SK-N-SH treated with all-trans-retinoic acid at 6 μM for 48 hours (cell line): ENCODE data around the gene BPIFB3.

ENCODE experiments used
- CSDC2 ChIP-seq: fragments of 250-450 bp; sonication (Bioruptor Pico); IDR thresholded peaks from 2 replicates; pipeline ENCODE4 v1.5.0; 2020; ENCODE audit warnings: mild to moderate bottlenecking, moderate library complexity
- GLIS3 ChIP-seq: fragments of 250-450 bp; sonication (Bioruptor Pico); IDR thresholded peaks from 2 replicates; pipeline ENCODE4 v1.5.0; 2020; ENCODE audit warnings: mild to moderate bottlenecking, moderate library complexity
- ISL1 ChIP-seq: fragments of 250-450 bp; sonication (Bioruptor Pico); IDR thresholded peaks from 2 replicates; pipeline ENCODE4 v2.1.2; 2022; ENCODE audit warnings: mild to moderate bottlenecking, moderate library complexity
- ZC3H10 ChIP-seq: fragments of 250-450 bp; sonication (Bioruptor Pico); IDR thresholded peaks from 2 replicates; pipeline ENCODE4 v1.5.1; 2021; ENCODE audit warnings: mild to moderate bottlenecking, moderate library complexity
- ZFP30 ChIP-seq: fragments of 450-650 bp; formaldehyde crosslinking; IDR thresholded peaks from 2 replicates; pipeline ENCODE4 v1.5.0; 2022; ENCODE audit warnings: mild to moderate bottlenecking, moderate library complexity
- TF ChIP-seq, protein P1 (sequence below): fragments of 250-450 bp; sonication (Bioruptor Pico); IDR thresholded peaks from 2 replicates; pipeline ENCODE4 v1.5.1; 2021; ENCODE audit warnings: mild to moderate bottlenecking, moderate library complexity
- TF ChIP-seq, protein P2 (sequence below): fragments of 250-450 bp; sonication (Bioruptor Pico); IDR thresholded peaks from 2 replicates; pipeline ENCODE4 v1.8.0; 2021; ENCODE audit warnings: low read depth, mild to moderate bottlenecking, moderate library complexity, borderline replicate concordance
- TF ChIP-seq, protein P3 (sequence below): fragments of 250-450 bp; sonication (Bioruptor Pico); IDR thresholded peaks from 2 replicates; pipeline ENCODE4 v1.5.1; 2020; ENCODE audit warnings: low read depth, mild to moderate bottlenecking, moderate library complexity
- TF ChIP-seq, protein P4 (sequence below): fragments of 250-450 bp; sonication (Bioruptor Pico); IDR thresholded peaks from 2 replicates; pipeline ENCODE4 v1.5.0; 2020; ENCODE audit warnings: mild to moderate bottlenecking, moderate library complexity

DNA sequence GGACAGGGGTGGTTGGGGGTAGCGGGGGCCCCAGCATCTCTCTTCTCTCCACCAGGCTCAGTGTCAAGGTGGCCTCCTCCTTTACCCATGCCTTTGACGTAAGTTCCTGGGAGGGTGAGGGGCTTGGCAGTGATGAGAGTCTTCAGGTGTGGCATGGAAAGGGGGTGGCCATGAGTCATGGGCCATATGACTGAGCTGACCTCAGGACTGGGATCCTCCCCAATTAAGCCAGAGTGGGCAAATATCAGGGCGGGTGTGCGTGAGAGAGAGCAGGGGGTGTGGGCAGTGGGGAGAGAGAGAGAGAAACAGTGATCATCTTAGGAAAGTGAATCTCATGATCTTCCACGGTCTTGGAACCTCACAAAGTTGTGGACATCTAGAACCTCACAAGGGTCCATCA, 17.5 kb downstream of the BPIFB3 start:
- TF ChIP-seq, protein P1, sequence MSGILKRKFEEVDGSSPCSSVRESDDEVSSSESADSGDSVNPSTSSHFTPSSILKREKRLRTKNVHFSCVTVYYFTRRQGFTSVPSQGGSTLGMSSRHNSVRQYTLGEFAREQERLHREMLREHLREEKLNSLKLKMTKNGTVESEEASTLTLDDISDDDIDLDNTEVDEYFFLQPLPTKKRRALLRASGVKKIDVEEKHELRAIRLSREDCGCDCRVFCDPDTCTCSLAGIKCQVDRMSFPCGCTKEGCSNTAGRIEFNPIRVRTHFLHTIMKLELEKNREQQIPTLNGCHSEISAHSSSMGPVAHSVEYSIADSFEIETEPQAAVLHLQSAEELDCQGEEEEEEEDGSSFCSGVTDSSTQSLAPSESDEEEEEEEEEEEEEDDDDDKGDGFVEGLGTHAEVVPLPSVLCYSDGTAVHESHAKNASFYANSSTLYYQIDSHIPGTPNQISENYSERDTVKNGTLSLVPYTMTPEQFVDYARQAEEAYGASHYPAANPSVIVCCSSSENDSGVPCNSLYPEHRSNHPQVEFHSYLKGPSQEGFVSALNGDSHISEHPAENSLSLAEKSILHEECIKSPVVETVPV (CRISPR knock-in tag): no peak
- TF ChIP-seq, protein P2, sequence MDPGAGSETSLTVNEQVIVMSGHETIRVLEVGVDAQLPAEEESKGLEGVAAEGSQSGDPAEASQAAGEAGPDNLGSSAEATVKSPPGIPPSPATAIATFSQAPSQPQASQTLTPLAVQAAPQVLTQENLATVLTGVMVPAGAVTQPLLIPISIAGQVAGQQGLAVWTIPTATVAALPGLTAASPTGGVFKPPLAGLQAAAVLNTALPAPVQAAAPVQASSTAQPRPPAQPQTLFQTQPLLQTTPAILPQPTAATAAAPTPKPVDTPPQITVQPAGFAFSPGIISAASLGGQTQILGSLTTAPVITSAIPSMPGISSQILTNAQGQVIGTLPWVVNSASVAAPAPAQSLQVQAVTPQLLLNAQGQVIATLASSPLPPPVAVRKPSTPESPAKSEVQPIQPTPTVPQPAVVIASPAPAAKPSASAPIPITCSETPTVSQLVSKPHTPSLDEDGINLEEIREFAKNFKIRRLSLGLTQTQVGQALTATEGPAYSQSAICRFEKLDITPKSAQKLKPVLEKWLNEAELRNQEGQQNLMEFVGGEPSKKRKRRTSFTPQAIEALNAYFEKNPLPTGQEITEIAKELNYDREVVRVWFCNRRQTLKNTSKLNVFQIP: no peak
- TF ChIP-seq ZFP30 (CRISPR knock-in tag) (no peak), CSDC2 (CRISPR knock-in tag) (no peak), GLIS3 (CRISPR knock-in tag) (no peak), ISL1 (CRISPR knock-in tag) (no peak), ZC3H10 (CRISPR knock-in tag) (no peak)
- TF ChIP-seq, protein P3, sequence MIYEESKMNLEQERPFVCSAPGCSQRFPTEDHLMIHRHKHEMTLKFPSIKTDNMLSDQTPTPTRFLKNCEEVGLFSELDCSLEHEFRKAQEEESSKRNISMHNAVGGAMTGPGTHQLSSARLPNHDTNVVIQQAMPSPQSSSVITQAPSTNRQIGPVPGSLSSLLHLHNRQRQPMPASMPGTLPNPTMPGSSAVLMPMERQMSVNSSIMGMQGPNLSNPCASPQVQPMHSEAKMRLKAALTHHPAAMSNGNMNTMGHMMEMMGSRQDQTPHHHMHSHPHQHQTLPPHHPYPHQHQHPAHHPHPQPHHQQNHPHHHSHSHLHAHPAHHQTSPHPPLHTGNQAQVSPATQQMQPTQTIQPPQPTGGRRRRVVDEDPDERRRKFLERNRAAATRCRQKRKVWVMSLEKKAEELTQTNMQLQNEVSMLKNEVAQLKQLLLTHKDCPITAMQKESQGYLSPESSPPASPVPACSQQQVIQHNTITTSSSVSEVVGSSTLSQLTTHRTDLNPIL (CRISPR knock-in tag): no peak
- TF ChIP-seq, protein P4, sequence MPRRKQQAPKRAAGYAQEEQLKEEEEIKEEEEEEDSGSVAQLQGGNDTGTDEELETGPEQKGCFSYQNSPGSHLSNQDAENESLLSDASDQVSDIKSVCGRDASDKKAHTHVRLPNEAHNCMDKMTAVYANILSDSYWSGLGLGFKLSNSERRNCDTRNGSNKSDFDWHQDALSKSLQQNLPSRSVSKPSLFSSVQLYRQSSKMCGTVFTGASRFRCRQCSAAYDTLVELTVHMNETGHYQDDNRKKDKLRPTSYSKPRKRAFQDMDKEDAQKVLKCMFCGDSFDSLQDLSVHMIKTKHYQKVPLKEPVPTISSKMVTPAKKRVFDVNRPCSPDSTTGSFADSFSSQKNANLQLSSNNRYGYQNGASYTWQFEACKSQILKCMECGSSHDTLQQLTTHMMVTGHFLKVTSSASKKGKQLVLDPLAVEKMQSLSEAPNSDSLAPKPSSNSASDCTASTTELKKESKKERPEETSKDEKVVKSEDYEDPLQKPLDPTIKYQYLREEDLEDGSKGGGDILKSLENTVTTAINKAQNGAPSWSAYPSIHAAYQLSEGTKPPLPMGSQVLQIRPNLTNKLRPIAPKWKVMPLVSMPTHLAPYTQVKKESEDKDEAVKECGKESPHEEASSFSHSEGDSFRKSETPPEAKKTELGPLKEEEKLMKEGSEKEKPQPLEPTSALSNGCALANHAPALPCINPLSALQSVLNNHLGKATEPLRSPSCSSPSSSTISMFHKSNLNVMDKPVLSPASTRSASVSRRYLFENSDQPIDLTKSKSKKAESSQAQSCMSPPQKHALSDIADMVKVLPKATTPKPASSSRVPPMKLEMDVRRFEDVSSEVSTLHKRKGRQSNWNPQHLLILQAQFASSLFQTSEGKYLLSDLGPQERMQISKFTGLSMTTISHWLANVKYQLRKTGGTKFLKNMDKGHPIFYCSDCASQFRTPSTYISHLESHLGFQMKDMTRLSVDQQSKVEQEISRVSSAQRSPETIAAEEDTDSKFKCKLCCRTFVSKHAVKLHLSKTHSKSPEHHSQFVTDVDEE (CRISPR knock-in tag): no peak
